ENCODE results near the gene NT5C3B.

DNA sequence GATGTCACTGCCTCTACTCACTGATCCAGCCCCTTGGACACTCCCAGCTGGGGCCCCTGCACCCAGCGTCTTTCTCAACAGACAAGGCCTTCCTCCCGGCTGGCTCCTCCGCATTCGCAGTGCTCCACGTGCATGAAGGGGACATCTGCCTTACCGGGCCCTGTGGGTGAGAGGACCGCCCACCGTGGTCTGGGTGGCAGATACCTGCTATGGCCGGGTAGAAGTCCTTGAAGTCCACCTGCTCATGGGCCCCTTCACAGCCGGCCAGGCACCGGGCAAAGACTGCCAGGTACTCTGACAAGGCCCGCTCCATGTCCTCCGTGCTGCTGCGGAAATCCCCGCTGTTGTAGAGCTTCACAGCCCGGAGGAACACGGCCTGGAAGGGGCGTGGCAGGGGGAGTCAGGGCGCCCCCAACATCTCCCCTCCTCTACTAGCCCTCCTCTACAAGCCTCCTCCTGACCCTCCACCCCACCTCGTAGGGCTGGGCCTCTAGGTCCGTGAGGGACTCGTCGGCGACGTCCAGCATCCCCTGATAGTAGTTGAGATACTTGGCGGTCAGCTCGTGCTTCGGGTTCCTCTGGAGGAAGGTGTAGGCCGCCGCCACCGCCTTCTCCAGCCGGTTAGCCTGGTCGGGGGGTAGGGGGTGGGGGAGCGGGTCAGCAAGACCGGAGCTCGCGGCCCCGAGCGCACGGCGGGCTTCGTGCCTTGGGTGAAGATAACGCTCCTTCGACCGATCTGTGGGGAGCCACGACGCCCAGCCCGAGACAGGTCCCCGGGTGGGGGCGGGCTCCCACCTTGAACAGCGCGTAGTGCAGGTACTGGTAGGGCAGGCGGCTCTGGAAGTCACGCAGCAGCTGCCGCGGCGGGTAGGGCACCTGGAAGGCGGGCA lies 25.1 kb downstream of the NT5C3B start:
- TF ChIP-seq POLR2AphosphoS5 (IDR thresholded peaks at IDR 0.05), result no peak
- TF ChIP-seq, protein P1, sequence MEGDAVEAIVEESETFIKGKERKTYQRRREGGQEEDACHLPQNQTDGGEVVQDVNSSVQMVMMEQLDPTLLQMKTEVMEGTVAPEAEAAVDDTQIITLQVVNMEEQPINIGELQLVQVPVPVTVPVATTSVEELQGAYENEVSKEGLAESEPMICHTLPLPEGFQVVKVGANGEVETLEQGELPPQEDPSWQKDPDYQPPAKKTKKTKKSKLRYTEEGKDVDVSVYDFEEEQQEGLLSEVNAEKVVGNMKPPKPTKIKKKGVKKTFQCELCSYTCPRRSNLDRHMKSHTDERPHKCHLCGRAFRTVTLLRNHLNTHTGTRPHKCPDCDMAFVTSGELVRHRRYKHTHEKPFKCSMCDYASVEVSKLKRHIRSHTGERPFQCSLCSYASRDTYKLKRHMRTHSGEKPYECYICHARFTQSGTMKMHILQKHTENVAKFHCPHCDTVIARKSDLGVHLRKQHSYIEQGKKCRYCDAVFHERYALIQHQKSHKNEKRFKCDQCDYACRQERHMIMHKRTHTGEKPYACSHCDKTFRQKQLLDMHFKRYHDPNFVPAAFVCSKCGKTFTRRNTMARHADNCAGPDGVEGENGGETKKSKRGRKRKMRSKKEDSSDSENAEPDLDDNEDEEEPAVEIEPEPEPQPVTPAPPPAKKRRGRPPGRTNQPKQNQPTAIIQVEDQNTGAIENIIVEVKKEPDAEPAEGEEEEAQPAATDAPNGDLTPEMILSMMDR (IDR thresholded peaks at IDR 0.05; ENCODE audit: poor library complexity, severe bottlenecking), result no peak
- TF ChIP-seq EP300 (conservative IDR thresholded peaks at IDR 0.05; ENCODE audit: poor library complexity, severe bottlenecking), result no peak
- no peak for TF ChIP-seq MXI1 (conservative IDR thresholded peaks at IDR 0.05; ENCODE audit: poor library complexity, severe bottlenecking)
- no peak for TF ChIP-seq EZH2 (IDR thresholded peaks at IDR 0.05; ENCODE audit: borderline replicate concordance, insufficient read depth, low read length, poor library complexity, severe bottlenecking)

All from neural cell (in vitro differentiated cells).